ENCODE results near the gene TXNL4A. TPM values are rescaled to one million over a fixed set of nuclear protein-coding genes. Genes with fewer than 3 reads are reported as not detected.

Gene TXNL4A, protein sequence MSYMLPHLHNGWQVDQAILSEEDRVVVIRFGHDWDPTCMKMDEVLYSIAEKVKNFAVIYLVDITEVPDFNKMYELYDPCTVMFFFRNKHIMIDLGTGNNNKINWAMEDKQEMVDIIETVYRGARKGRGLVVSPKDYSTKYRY
- 100 to 1,000 TPM; 101 to 138 TPM for total RNA-seq

GRCh38 chr18:79988451-79989194 is at the start of gene TXNL4A:
TSS of gene TXNL4A (minus strand) at chr18:79988563. CDS start at chr18:79988392, 171 bp downstream.
- Histone ChIP-seq H3K4me1 (peaks cover 14% of the 10 kb centered on the region), H3K4me3 (peak within 1 kb of the TSS; percentile 89), H3K9me3 (no peaks in the 10 kb centered on the region), H3K27me3 (no peaks in the 10 kb centered on the region), H3K27ac (peak within 1 kb of the TSS; percentile 85), H3K36me3 (no peaks in the 10 kb centered on the region), H3K9ac (ENCODE audit: low read depth in 2 of 2, low read length in 2 of 2) (peak within 1 kb of the TSS; percentile 92 to 94)
- TF ChIP-seq, protein P1, sequence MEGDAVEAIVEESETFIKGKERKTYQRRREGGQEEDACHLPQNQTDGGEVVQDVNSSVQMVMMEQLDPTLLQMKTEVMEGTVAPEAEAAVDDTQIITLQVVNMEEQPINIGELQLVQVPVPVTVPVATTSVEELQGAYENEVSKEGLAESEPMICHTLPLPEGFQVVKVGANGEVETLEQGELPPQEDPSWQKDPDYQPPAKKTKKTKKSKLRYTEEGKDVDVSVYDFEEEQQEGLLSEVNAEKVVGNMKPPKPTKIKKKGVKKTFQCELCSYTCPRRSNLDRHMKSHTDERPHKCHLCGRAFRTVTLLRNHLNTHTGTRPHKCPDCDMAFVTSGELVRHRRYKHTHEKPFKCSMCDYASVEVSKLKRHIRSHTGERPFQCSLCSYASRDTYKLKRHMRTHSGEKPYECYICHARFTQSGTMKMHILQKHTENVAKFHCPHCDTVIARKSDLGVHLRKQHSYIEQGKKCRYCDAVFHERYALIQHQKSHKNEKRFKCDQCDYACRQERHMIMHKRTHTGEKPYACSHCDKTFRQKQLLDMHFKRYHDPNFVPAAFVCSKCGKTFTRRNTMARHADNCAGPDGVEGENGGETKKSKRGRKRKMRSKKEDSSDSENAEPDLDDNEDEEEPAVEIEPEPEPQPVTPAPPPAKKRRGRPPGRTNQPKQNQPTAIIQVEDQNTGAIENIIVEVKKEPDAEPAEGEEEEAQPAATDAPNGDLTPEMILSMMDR (IDR thresholded peaks at IDR 0.05), result no peak
- DNase-seq, result peak; percentile 85
- intact Hi-C loops (cut with DNase I), result loop anchor here (10.0 kb wide), 1 partner anchor 54 kb away; no protein-coding TSS in a partner anchor

GRCh38 chr18:80037300-80037699 is 48.9 kb upstream of the TXNL4A start:
- Histone ChIP-seq H3K27me3 (no peaks in the 10 kb centered on the region), H3K4me3 (no peak overlapping the region), H3K9ac (ENCODE audit: low read depth in 2 of 2, low read length in 2 of 2) (no peak overlapping the region), H3K27ac (no peak overlapping the region), H3K4me1 (peaks cover 4% of the 10 kb centered on the region), H3K36me3 (no peaks in the 10 kb centered on the region), H3K9me3 (no peaks in the 10 kb centered on the region)
- TF ChIP-seq, protein P1 (IDR thresholded peaks at IDR 0.05), result no peak
- intact Hi-C loops (cut with DNase I), result loop anchor here (5.0 to 10.0 kb wide), 3 partner anchors 70 to 118 kb away; partner anchors contain the start of gene ADNP2
- DNase-seq, result no peak

DNA sequence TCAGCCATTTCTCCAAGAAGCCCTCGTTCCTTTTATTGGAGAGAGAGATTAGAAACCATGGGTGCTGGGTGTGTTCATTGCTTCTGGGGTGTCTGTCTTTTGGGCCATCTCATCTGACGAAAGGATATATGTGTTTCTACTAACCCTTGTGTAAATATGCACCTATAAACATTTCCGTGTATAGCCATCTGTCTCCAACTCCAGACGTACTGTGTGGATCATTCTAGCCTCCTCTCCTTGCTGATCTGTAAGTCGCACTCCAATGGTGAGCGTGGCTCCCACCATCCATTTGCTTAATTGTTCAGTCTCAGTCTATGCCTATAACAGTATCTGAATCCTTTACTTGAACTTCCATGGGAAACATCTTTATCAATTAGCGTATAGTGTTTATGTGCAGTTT is 47.6 kb upstream of the TXNL4A start:
- H3K27ac ChIP-seq, result no peak overlapping the region
- intact Hi-C loops (cut with DNase I), result loop anchor here (5.0 to 10.0 kb wide), 3 partner anchors 71 to 119 kb away; partner anchors contain the start of gene ADNP2
- no peak overlapping the region for H3K9ac ChIP-seq (ENCODE audit: low read depth in 2 of 2, low read length in 2 of 2)

DNA sequence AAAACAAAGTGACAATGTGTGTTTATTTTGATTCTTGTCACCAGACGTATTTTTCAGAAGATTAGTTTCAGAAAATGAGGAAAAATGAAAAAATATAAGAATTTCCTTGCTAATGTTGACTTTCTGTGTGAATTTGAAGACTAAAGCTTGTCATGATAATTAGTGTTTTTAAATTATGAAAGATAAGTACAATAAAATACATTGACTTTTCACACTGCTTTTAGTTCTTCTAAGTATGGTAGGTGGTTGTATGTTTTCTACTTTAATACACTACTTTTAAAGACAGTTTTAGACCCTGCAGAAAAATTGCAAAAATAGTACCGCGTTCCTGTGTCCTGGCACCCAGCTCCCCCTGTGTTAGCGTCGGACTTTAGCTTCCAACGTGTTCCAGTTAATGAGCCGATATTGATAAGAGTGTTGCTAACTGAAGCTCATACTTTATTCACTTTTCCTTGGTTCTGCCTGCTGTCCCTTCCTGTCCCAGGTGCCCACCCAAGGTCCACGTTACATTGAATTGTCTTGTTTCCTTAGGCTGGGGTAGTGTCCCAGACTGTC is 46.6 kb upstream of the TXNL4A start:
- peaks cover 4% of the 10 kb centered on the region for H3K4me1 ChIP-seq
- TF ChIP-seq, protein P1 (IDR thresholded peaks at IDR 0.05), result no peak
- no peak for DNase-seq
- H3K9me3 ChIP-seq, result no peaks in the 10 kb centered on the region
- intact Hi-C loops (cut with DNase I), result loop anchor here (5.0 to 10.0 kb wide), 4 partner anchors 53 to 120 kb away; partner anchors contain the start of gene ADNP2
- H3K27ac ChIP-seq, result peak overlapping the region; percentile 69
- peak overlapping the region; percentile 80 for H3K4me3 ChIP-seq
- H3K36me3 ChIP-seq, result no peaks in the 10 kb centered on the region
- H3K27me3 ChIP-seq, result no peaks in the 10 kb centered on the region
- H3K9ac ChIP-seq (ENCODE audit: low read depth in 2 of 2, low read length in 2 of 2), result peak overlapping the region; percentile 72 to 81

More for the DNA sequence above, 47.6 kb upstream of the TXNL4A start:
- Histone ChIP-seq H3K9me3 (no peaks in the 10 kb centered on the region), H3K4me3 (no peak overlapping the region), H3K4me1 (peaks cover 4% of the 10 kb centered on the region), H3K36me3 (no peaks in the 10 kb centered on the region), H3K27me3 (no peaks in the 10 kb centered on the region)
- TF ChIP-seq, protein P1 (IDR thresholded peaks at IDR 0.05), result no peak
- DNase-seq, result no peak

- H3K9ac ChIP-seq (ENCODE audit: low read depth in 2 of 2, low read length in 2 of 2), result peak within 1 kb of the TSS; percentile 74 to 81
- peak within 1 kb of the TSS; percentile 74 for H3K27ac ChIP-seq
- H3K27me3 ChIP-seq, result no peaks in the 10 kb centered on the region
- peak; percentile 100 for DNase-seq
- H3K9me3 ChIP-seq, result no peaks in the 10 kb centered on the region
- H3K4me3 ChIP-seq, result peak within 1 kb of the TSS; percentile 80
- TF ChIP-seq, protein P1 (IDR thresholded peaks at IDR 0.05), result peak; percentile 51
- peaks cover 4% of the 10 kb centered on the region for H3K4me1 ChIP-seq
- intact Hi-C loops (cut with DNase I), result loop anchor here (5.0 to 10.0 kb wide), 3 partner anchors 52 to 121 kb away; no protein-coding TSS in a partner anchor
- no peaks in the 10 kb centered on the region for H3K36me3 ChIP-seq
These were observed 45.9 kb upstream of the TXNL4A start, which contains the start of gene RBFA for GRCh38 chr18:80034068-80034851. TSS of gene RBFA (plus strand) at chr18:80034434. CDS start at chr18:80034496, 62 bp downstream.

Data from colonic mucosa (tissue), 4 donors.